Upper lobe of left lung (tissue), 4 donors: ENCODE measurements around the gene DRGX.

ENCODE experiments used
- CTCF ChIP-seq, 6 experiments: fragments of 450-650 bp in 4 of 6; fragments of 200-600 bp in 2 of 6; sonication (generic) in 2 of 6; IDR thresholded peaks; one replicate each; pipeline ENCODE4 v1.5.1; 2016 to 2019; ENCODE audit warnings: antibody characterized with exemption in 6 of 6
- POLR2A ChIP-seq, 4 donors: fragments of 450-650 bp; IDR thresholded peaks; one replicate each; pipeline ENCODE4 v1.5.1; 2016 to 2017; ENCODE audit warnings: antibody characterized with exemption in 4 of 4, mild to moderate bottlenecking in 2 of 4
- POLR2AphosphoS5 ChIP-seq, 2 donors: sonication (generic); formaldehyde crosslinking; IDR thresholded peaks; one replicate each; pipeline ENCODE4 v1.5.1; 2017; ENCODE audit warnings: antibody characterized with exemption in 2 of 2

DNA sequence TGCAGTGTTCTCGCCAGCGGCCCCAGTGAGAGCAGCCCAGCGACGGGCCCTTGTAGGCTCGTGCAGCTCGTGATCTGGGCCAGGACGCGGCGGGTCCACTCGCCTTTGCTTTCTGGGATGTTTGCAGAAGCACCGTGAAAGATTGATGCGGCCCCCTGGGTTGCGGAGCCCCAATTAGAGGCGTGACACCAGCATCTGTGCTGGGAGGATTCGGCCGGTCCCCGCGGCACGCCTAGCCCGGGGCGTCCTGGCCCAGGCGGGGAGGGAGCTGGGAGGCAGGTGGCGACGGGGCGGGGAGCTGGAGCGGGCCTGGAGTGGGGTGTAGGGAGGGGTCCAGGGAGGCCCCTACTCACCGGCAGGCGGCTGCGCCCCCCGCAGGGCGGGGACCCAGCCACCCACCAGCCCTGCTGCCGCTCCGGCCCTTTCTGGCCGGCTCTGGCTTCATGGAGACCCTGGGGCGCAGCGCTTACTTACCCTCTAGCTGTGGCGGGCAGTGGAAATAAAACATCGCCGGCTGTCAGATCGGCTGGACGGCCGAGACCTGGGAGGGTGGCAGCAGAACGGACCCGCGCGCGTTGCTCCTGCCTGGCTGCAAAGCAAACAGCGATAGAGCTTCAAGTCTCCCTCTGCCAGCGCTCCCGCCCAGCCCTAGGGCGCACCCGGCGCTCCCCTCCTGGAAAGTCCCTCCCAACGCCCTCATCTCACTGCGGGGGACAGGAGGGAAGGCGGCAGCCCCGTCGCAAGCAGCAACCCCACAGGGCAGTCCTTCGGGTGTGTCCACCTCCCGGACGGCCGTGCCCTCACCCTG is 752 bp downstream of the DRGX start:
- TF ChIP-seq CTCF (IDR thresholded peaks at IDR 0.05), result no peak
- no peak for TF ChIP-seq POLR2A (IDR thresholded peaks at IDR 0.05)
- no peak for TF ChIP-seq POLR2AphosphoS5 (IDR thresholded peaks at IDR 0.05)
